K562 (cell line): ENCODE measurements around the gene SMARCA4. TPM values are rescaled to one million over a fixed set of nuclear protein-coding genes. Genes with fewer than 3 reads are reported as not detected.

ENCODE experiments used
- ATF1 ChIP-seq, 2 experiments: fragments of 450-650 bp in 1 of 2; IDR thresholded peaks; 2 replicates each; pipeline ENCODE4 v1.6.1; 2016; ENCODE audit warnings: missing compliant biosample characterization in 1 of 2, missing genetic modification characterization in 1 of 2
- BRF1 ChIP-seq: IDR thresholded peaks from 3 replicates; pipeline ENCODE4 v1.6.1; 2011; ENCODE audit warnings: borderline replicate concordance, mild to moderate bottlenecking; ENCODE audit not compliant: insufficient read length; ENCODE audit errors: extremely low read depth
- FOXJ3 ChIP-seq: sonication (generic); formaldehyde crosslinking; IDR thresholded peaks from 2 replicates; pipeline ENCODE4 v1.4.0; 2020; ENCODE audit warnings: mild to moderate bottlenecking, missing genetic modification reagents
- MLLT1 ChIP-seq, 2 experiments: fragments of 450-650 bp; IDR thresholded peaks; 2 replicates each; pipeline ENCODE4 v1.6.1; 2016
- NCOA4 ChIP-seq: fragments of 450-650 bp; IDR thresholded peaks from 2 replicates; pipeline ENCODE4 v1.6.1; 2018; ENCODE audit warnings: mild to moderate bottlenecking; ENCODE audit not compliant: partially characterized antibody
- NEUROD1 ChIP-seq: fragments of 150-350 bp; IDR thresholded peaks from 2 replicates; pipeline ENCODE4 v1.6.1; 2014; ENCODE audit warnings: borderline replicate concordance, low read length, low read depth; ENCODE audit not compliant: partially characterized antibody
- STAT5B ChIP-seq: fragments of 250-450 bp; sonication (Bioruptor Pico); IDR thresholded peaks from 2 replicates; pipeline ENCODE4 v1.8.0; 2021; ENCODE audit warnings: mild to moderate bottlenecking, inconsistent platforms
- THRB ChIP-seq: fragments of 450-650 bp; formaldehyde crosslinking; conservative IDR thresholded peaks from 2 replicates; pipeline ENCODE4 v1.4.0; 2022; ENCODE audit warnings: mild to moderate bottlenecking, missing genetic modification characterization
- XRCC4 ChIP-seq: IDR thresholded peaks from one replicate; pipeline ENCODE4 v1.6.1; 2011; ENCODE audit not compliant: insufficient read depth, insufficient read length; ENCODE audit errors: extremely low read depth
- ZNF785 ChIP-seq: fragments of 250-450 bp; sonication (Bioruptor Pico); IDR thresholded peaks from 2 replicates; pipeline ENCODE4 v1.4.0; 2020; ENCODE audit warnings: mild to moderate bottlenecking
- polyA plus RNA-seq, 8 experiments: library from polyadenylated mRNA; depleted of rRNA in 4 of 8; stranded (reverse) in 5 of 8; unstranded in 3 of 8; fragments of >200 nt; fragmentation: Nextera tagmentation in 2 of 8; fragmentation: Illumina TruSeq in 1 of 8; extraction: Ambion mirVana in 2 of 8; extraction: Trizol in 1 of 8; gene quantifications; 2 replicates each; pipeline versions ENCODE4 v1.2.1 to v1.2.3, GENCODE V29; 2011 to 2014; ENCODE audit warnings: inconsistent platforms in 1 of 8, missing spikeins in 1 of 8
- total RNA-seq, 7 experiments: library from RNA; depleted of rRNA in 6 of 7; stranded (reverse); fragments of >200 nt in 6 of 7; fragmentation: Illumina TruSeq in 2 of 7; extraction: Trizol in 2 of 7; gene quantifications; 2 replicates each; pipeline versions ENCODE4 v1.2.1 to v1.2.3, GENCODE V29; 2011 to 2021; ENCODE audit warnings: low replicate concordance in 1 of 7
- TF ChIP-seq, protein P1 (sequence below), 2 experiments: fragments of 450-650 bp in 1 of 2; sonication (generic) in 1 of 2; formaldehyde crosslinking in 1 of 2; IDR thresholded peaks in 1 of 2; conservative IDR thresholded peaks in 1 of 2; 2 replicates each; pipeline versions ENCODE4 v1.6.1 to v1.8.1; 2016 to 2023; ENCODE audit warnings: mild to moderate bottlenecking in 2 of 2, moderate library complexity in 2 of 2, inconsistent platforms in 1 of 2, missing genetic modification reagents in 1 of 2
- TF ChIP-seq, protein P2 (sequence below), 2 experiments: fragments of 450-650 bp in 1 of 2; sonication (generic) in 1 of 2; formaldehyde crosslinking in 1 of 2; IDR thresholded peaks; 2 replicates each; pipeline versions ENCODE4 v1.7.1 to v1.9.0; 2016 to 2022; ENCODE audit warnings: inconsistent platforms in 1 of 2, mild to moderate bottlenecking in 1 of 2, missing genetic modification reagents in 1 of 2

SMARCA4 gene
- total and polyA plus RNA-seq, 9 of the 15 experiments (the other 6 are each of a cell fraction or from before 2014, with no cell fraction given), result 19.3 to 207 (median 52.1) TPM

GRCh38 chr19:10928563-10929401, 32.0 kb upstream of the SMARCA4 start, which contains the start of the genes TIMM29 and YIPF2 (continued):
- TF ChIP-seq, protein P1, sequence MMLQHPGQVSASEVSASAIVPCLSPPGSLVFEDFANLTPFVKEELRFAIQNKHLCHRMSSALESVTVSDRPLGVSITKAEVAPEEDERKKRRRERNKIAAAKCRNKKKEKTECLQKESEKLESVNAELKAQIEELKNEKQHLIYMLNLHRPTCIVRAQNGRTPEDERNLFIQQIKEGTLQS (IDR thresholded peaks at IDR 0.05), result no peak
- TF ChIP-seq, protein P1 (CRISPR knock-in tag; conservative IDR thresholded peaks at IDR 0.05), result no peak
- no peak for TF ChIP-seq MLLT1 (IDR thresholded peaks at IDR 0.05)
- peak; percentile 75 for TF ChIP-seq NEUROD1
- TF ChIP-seq, protein P2, sequence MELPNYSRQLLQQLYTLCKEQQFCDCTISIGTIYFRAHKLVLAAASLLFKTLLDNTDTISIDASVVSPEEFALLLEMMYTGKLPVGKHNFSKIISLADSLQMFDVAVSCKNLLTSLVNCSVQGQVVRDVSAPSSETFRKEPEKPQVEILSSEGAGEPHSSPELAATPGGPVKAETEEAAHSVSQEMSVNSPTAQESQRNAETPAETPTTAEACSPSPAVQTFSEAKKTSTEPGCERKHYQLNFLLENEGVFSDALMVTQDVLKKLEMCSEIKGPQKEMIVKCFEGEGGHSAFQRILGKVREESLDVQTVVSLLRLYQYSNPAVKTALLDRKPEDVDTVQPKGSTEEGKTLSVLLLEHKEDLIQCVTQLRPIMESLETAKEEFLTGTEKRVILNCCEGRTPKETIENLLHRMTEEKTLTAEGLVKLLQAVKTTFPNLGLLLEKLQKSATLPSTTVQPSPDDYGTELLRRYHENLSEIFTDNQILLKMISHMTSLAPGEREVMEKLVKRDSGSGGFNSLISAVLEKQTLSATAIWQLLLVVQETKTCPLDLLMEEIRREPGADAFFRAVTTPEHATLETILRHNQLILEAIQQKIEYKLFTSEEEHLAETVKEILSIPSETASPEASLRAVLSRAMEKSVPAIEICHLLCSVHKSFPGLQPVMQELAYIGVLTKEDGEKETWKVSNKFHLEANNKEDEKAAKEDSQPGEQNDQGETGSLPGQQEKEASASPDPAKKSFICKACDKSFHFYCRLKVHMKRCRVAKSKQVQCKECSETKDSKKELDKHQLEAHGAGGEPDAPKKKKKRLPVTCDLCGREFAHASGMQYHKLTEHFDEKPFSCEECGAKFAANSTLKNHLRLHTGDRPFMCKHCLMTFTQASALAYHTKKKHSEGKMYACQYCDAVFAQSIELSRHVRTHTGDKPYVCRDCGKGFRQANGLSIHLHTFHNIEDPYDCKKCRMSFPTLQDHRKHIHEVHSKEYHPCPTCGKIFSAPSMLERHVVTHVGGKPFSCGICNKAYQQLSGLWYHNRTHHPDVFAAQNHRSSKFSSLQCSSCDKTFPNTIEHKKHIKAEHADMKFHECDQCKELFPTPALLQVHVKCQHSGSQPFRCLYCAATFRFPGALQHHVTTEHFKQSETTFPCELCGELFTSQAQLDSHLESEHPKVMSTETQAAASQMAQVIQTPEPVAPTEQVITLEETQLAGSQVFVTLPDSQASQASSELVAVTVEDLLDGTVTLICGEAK (IDR thresholded peaks at IDR 0.05), result peak; percentile 100
- TF ChIP-seq, protein P2 (CRISPR knock-in tag; IDR thresholded peaks at IDR 0.05), result no peak
- no peak for TF ChIP-seq ZNF785 (CRISPR knock-in tag)
- no peak for TF ChIP-seq THRB (CRISPR knock-in tag)
- no peak for TF ChIP-seq STAT5B
- TF ChIP-seq XRCC4, result no peak
- peak; percentile 35; the same call in 1 of the 2 replicates for TF ChIP-seq ATF1 (CRISPR knock-in tag; IDR thresholded peaks at IDR 0.05)
- peak; percentile 77 for TF ChIP-seq ATF1 (tag; IDR thresholded peaks at IDR 0.05)
- TF ChIP-seq NCOA4, result no peak
- no peak for TF ChIP-seq FOXJ3 (CRISPR knock-in tag)
- TF ChIP-seq BRF1, result no peak
